Muscle layer of duodenum (tissue), 2 donors: ENCODE results near the gene GH2.
"Not testable (repeated sequence)": the region's sequence is repeated elsewhere in the genome, so short reads cannot be mapped to it uniquely, and the experiment has no call there.

Source experiments
- H3K27ac ChIP-seq: one replicate; pipeline ENCODE4 v1.7.0; 2013; ENCODE audit warnings: mild to moderate bottlenecking, low read length
- H3K27me3 ChIP-seq: one replicate; pipeline ENCODE4 v1.7.0; 2013; ENCODE audit warnings: low read depth, mild to moderate bottlenecking, control low read depth, low read length
- H3K36me3 ChIP-seq, 2 donors: one replicate each; pipeline ENCODE4 v1.7.0; 2013; ENCODE audit warnings: low read length in 2 of 2, control low read depth in 1 of 2, mild to moderate bottlenecking in 1 of 2; ENCODE audit not compliant: insufficient read depth in 2 of 2, control insufficient read depth in 1 of 2
- H3K4me1 ChIP-seq, 2 donors: one replicate each; pipeline ENCODE4 v1.7.0; 2013; ENCODE audit warnings: low read length in 2 of 2, mild to moderate bottlenecking in 2 of 2, control low read depth in 1 of 2, moderate library complexity in 1 of 2; ENCODE audit not compliant: insufficient read depth in 2 of 2, control insufficient read depth in 1 of 2
- H3K4me3 ChIP-seq, 2 donors: one replicate each; pipeline ENCODE4 v1.7.0; 2013; ENCODE audit warnings: low read length in 2 of 2, low read depth in 1 of 2, mild to moderate bottlenecking in 1 of 2
- H3K9me3 ChIP-seq, 2 donors: one replicate each; pipeline ENCODE4 v1.7.0; 2013; ENCODE audit warnings: low read length in 2 of 2, control low read depth in 1 of 2, mild to moderate bottlenecking in 1 of 2; ENCODE audit not compliant: control insufficient read depth in 1 of 2
- donor health status: healthy.

Gene GH2

GRCh38 chr17:63909586-63909985 is 27.8 kb upstream of the GH2 start:
- H3K36me3 ChIP-seq, H3K27ac ChIP-seq, H3K27me3 ChIP-seq, H3K4me1 ChIP-seq, H3K9me3 ChIP-seq, H3K4me3 ChIP-seq: not testable (repeated sequence)

DNA sequence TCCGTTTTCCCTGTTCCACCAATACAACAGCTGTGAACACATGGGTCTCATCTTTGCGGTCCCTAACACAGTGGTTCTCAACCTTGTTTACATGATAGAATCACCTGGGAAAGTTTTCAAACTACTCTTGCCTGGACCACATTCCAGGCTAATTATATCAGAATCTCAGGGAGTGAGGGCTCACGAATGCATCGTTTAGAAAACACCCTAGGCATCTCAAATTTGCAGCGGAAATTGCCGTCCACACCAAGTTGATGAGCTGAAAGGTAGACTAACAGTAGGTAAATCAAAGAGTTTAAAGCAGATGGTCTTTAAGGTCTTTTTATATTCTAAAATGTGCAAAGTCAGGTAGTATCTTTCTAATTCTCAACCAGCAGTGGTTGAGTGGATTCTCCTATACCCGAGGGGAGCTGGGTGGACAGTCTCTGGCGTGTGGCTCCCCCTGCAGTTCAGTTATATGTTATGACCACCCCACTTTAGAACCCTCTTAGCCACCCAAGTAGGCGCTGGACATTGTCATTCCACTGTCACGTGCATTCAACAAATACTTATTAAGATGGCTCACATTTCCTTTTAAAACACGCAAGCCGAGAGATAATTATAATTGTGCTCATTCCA is 25.5 kb upstream of the GH2 start:
- not testable (repeated sequence) for H3K27me3 ChIP-seq

DNA sequence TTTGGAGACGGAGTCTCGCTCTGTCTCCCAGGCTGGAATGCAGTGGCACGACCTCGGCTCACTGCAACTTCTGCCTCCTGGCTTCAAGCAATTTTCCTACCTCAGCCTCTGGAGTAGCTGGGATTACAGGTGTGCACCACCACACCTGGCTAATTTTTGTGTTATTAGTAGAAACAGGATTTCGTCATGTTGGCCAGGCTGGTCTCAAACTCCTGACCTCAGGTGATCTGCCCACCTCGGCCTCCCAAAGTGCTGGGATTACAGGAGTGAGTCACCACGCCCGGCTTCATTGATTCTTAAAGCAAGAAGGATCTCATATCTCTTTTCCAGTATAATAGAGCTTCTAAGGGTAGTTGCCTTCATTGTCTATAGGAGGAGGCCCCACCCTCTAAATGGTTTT is 23.1 kb upstream of the GH2 start:
- H3K4me1 ChIP-seq, H3K27ac ChIP-seq, H3K36me3 ChIP-seq, H3K9me3 ChIP-seq, H3K4me3 ChIP-seq, H3K27me3 ChIP-seq: not testable (repeated sequence)

More for the DNA sequence above, 25.5 kb upstream of the GH2 start:
- not testable (repeated sequence) for H3K27ac ChIP-seq, H3K9me3 ChIP-seq, H3K36me3 ChIP-seq, H3K4me3 ChIP-seq, H3K4me1 ChIP-seq

DNA sequence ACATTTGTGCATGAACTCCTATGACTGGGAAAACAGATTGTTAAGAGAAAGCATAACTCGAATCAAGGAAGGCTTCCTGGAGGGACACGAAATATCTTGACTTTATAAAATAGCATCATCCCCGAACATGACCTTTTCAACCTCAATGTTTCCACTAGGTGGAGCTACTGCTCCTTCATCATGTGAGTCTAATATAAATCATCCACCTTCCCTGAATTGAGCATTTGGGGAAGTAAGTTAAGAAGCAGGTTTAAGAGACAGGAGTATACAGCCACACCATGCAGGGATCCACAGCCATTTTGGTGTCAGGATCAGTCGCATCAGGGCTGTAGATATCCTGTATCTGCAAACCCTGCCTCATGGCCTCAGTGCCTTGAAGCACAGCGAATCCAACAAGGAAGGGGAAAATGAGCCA is 22.1 kb upstream of the GH2 start:
- H3K4me3 ChIP-seq: not testable (repeated sequence)

GRCh38 chr17:63901971-63902370 is 20.2 kb upstream of the GH2 start:
- not testable (repeated sequence) for H3K9me3 ChIP-seq, H3K27me3 ChIP-seq, H3K36me3 ChIP-seq, H3K4me1 ChIP-seq, H3K27ac ChIP-seq, H3K4me3 ChIP-seq

More for the DNA sequence above, 22.1 kb upstream of the GH2 start:
- not testable (repeated sequence) for H3K36me3 ChIP-seq, H3K4me1 ChIP-seq, H3K27me3 ChIP-seq, H3K9me3 ChIP-seq, H3K27ac ChIP-seq

DNA sequence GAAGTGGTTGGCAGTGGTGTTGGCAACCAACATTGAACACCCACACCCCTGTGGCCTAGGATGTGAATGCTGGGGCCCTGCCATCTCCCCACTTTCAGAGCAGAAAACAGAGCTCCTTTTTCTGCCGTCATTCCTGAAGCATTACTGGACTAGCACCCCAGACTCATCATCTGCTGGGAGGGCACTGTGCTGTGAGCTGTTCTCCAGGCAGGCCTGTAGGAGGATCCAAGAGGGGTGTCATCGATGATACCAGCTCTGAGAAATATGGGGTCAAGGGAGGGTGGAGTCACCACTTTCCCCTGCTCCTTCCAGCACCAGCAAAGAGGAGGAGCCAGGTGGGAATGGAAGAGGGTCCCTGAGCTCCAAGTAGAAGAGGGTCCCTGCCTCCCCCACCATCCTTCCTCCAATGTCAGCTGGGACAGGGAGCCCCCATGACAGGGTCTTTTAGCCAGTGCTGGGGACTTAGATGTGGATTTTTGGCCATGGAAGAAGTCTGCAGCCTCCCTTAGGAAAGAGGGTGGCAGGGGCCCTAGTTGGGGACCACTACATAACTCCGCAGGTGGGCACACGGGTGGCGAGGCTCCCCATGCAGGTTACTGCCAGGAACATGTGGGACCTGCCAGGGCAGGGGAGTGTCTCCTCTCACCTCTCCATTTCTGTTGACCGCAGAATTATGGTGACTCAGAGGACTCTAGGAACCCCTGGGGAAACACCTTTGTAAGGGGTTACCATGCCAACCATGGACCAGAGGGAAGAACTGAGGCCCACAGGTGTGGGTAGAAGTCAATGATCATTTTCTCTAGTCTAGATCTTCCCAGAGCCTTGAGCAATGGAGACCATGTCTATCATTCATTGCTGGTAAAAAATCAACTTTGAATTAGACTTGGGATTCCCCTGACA is 17.4 kb upstream of the GH2 start:
- not testable (repeated sequence) for H3K27ac ChIP-seq, H3K4me1 ChIP-seq, H3K9me3 ChIP-seq, H3K36me3 ChIP-seq, H3K27me3 ChIP-seq, H3K4me3 ChIP-seq

- not testable (repeated sequence) for H3K4me3 ChIP-seq, H3K4me1 ChIP-seq, H3K36me3 ChIP-seq, H3K27me3 ChIP-seq, H3K27ac ChIP-seq, H3K9me3 ChIP-seq
Measured at GRCh38 chr17:63896524-63897354, 15.0 kb upstream of the GH2 start, which contains the start of gene CSH1. CSH1 (minus strand) TSS chr17:63896574; CDS start chr17:63896511, 63 bp downstream.

GRCh38 chr17:63894821-63895220 is 13.1 kb upstream of the GH2 start:
- not testable (repeated sequence) for H3K27ac ChIP-seq, H3K9me3 ChIP-seq, H3K4me1 ChIP-seq, H3K4me3 ChIP-seq, H3K36me3 ChIP-seq, H3K27me3 ChIP-seq

- H3K27ac ChIP-seq, H3K4me1 ChIP-seq, H3K36me3 ChIP-seq, H3K4me3 ChIP-seq, H3K27me3 ChIP-seq, H3K9me3 ChIP-seq: not testable (repeated sequence)
Measured at GRCh38 chr17:63894021-63894420, 12.3 kb upstream of the GH2 start.

- H3K27me3 ChIP-seq, H3K4me3 ChIP-seq, H3K9me3 ChIP-seq, H3K27ac ChIP-seq, H3K4me1 ChIP-seq, H3K36me3 ChIP-seq: not testable (repeated sequence)
Measured at GRCh38 chr17:63892316-63893037, 10.7 kb upstream of the GH2 start.
